IPS-18a (cell line): ENCODE results near the gene VIT.

Experiments
- H3K27ac ChIP-seq: one replicate; pipeline ENCODE4 v1.5.1; 2013; ENCODE audit warnings: low read length
- H3K27me3 ChIP-seq: one replicate; pipeline ENCODE4 v1.6.1; 2013; ENCODE audit warnings: mild to moderate bottlenecking, low read length; ENCODE audit not compliant: control insufficient read depth, insufficient read depth
- H3K36me3 ChIP-seq: one replicate; pipeline ENCODE4 v1.6.1; 2013; ENCODE audit warnings: low read depth, low read length; ENCODE audit not compliant: control insufficient read depth
- H3K4me1 ChIP-seq: one replicate; pipeline ENCODE4 v1.6.1; 2013; ENCODE audit warnings: low read depth, low read length; ENCODE audit not compliant: control insufficient read depth
- H3K4me3 ChIP-seq: one replicate; pipeline ENCODE4 v1.5.1; 2013; ENCODE audit warnings: low read length
- H3K9ac ChIP-seq: one replicate; pipeline ENCODE4 v1.6.1; 2013; ENCODE audit warnings: mild to moderate bottlenecking, low read length, moderate library complexity
- H3K9me3 ChIP-seq: one replicate; pipeline ENCODE4 v1.6.1; 2013; ENCODE audit warnings: low read depth, low read length; ENCODE audit not compliant: control insufficient read depth

Gene VIT

DNA sequence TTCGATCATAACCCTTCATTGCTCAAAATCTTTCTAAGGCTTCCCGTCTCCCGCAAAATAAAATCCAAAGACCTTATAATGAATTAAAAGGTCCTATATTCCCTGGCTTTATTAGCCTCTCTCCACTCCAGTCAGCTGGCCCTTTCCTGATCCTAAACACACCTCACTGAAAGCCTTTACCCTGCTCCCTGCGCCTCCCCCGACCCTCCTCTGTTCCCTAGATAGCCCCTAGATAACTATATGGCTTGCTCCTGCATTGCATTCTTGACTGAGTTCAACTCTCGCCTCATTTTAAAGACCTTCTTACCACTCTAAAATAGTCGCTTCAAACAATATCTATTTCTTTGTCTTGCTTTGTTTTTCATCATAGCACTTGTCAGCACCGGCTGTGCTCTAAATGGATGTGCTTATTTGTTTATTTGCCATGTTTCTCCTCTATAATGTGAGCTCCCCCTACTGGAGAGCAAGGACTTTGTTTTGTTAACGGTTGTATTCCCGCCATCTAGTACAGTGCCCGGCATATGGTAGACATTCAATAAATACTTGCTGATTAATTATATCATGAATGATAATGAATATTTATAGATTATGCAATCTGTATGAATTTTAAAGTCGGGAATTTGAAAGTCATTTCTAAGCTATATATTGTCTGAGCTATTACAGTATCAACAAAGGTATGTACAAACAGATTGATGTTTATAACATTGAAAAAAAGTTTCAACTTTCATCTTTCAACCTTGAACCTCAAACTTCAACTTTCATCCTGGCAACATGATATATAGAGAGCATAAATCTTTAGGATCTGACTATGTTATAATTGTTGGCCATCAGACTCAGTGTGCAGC is 32.4 kb upstream of the VIT start:
- H3K9me3 ChIP-seq = no peaks in the 10 kb centered on the region
- H3K4me3 ChIP-seq = peak overlapping the region; percentile 53
- no peaks in the 10 kb centered on the region for H3K36me3 ChIP-seq
- H3K9ac ChIP-seq = no peak overlapping the region
- H3K4me1 ChIP-seq = peaks cover 4% of the 10 kb centered on the region
- H3K27ac ChIP-seq = no peak overlapping the region
- H3K27me3 ChIP-seq = no peaks in the 10 kb centered on the region

DNA sequence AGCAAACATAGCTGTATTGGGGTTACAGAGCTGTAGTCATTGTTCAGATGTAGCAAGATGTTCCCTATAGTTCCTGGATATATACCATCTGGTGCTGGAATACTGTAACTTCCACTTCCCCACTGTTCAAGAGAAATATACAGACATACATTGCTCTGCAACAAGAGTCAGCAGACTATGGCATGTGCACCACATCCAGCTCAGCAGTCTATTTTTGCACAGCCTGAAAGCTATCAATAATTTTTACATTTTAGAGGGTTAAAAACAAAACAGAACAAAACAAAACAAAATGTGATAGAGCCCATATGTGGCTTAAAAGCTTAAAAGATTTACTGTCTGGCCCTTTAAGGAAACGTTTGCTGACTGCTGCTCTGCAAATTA is 31.8 kb upstream of the VIT start:
- Histone ChIP-seq H3K4me1 (peaks cover 4% of the 10 kb centered on the region), H3K27ac (no peak overlapping the region), H3K4me3 (no peak overlapping the region), H3K9ac (no peak overlapping the region), H3K9me3 (no peaks in the 10 kb centered on the region), H3K27me3 (no peaks in the 10 kb centered on the region), H3K36me3 (no peaks in the 10 kb centered on the region)

DNA sequence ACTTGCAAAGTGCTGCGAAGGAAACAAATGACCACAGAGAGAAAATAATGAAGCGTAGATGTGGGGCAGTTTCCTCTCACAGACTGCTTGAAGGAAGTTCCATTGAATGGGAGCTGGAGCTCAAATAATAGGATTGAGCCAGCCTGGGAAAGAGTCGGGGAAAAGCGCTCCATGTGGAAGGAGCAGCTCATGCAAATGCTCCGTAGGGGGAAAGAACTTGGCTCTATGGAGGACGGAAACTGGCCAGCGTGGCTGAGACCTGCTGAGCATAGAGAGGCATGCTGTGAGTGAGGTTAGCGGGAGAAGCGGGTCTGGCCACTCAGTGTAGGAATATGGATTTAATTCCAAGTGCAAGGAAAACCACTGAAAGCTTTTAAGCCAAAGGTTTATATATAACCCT is 28.6 kb upstream of the VIT start:
- H3K9me3 ChIP-seq = no peaks in the 10 kb centered on the region
- H3K4me1 ChIP-seq = peaks cover 4% of the 10 kb centered on the region
- no peaks in the 10 kb centered on the region for H3K36me3 ChIP-seq
- no peaks in the 10 kb centered on the region for H3K27me3 ChIP-seq
- no peak overlapping the region for H3K27ac ChIP-seq
- no peak overlapping the region for H3K9ac ChIP-seq
- H3K4me3 ChIP-seq = no peak overlapping the region

- H3K27ac ChIP-seq = no peak overlapping the region
- H3K27me3 ChIP-seq = no peaks in the 10 kb centered on the region
Observed at GRCh38 chr2:36670881-36671595, 25.5 kb upstream of the VIT start.

GRCh38 chr2:36671731-36672130 is 24.8 kb upstream of the VIT start:
- Histone ChIP-seq H3K4me3 (no peak overlapping the region), H3K9ac (no peak overlapping the region), H3K4me1 (peaks cover 5% of the 10 kb centered on the region), H3K9me3 (no peaks in the 10 kb centered on the region), H3K27me3 (no peaks in the 10 kb centered on the region), H3K27ac (no peak overlapping the region), H3K36me3 (no peaks in the 10 kb centered on the region)

More at GRCh38 chr2:36670881-36671595, 25.5 kb upstream of the VIT start:
- no peaks in the 10 kb centered on the region for H3K36me3 ChIP-seq
- H3K9me3 ChIP-seq = no peaks in the 10 kb centered on the region
- H3K4me1 ChIP-seq = peaks cover 4% of the 10 kb centered on the region
- H3K9ac ChIP-seq = no peak overlapping the region
- no peak overlapping the region for H3K4me3 ChIP-seq

DNA sequence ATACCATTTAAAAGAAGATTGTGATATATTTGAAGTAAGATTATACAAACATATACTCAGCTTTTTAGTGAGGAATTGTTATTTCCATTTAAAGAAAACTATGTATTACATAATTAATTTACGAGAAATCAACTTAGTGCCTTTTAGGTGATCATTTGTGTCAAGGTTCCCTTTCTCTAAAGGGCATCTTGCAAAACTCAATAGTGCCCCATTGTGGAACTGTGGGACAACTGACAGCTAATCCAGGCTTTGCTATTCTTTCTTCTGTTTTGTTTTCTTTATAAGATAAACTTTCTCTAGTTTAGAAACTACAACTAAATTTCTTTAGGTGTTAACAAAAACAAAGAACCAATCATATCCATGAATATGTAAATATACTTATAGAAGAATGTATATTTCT is 24.3 kb upstream of the VIT start:
- Histone ChIP-seq H3K27me3 (no peaks in the 10 kb centered on the region), H3K36me3 (no peaks in the 10 kb centered on the region), H3K27ac (no peak overlapping the region), H3K4me3 (no peak overlapping the region), H3K4me1 (peaks cover 8% of the 10 kb centered on the region), H3K9me3 (no peaks in the 10 kb centered on the region), H3K9ac (no peak overlapping the region)

DNA sequence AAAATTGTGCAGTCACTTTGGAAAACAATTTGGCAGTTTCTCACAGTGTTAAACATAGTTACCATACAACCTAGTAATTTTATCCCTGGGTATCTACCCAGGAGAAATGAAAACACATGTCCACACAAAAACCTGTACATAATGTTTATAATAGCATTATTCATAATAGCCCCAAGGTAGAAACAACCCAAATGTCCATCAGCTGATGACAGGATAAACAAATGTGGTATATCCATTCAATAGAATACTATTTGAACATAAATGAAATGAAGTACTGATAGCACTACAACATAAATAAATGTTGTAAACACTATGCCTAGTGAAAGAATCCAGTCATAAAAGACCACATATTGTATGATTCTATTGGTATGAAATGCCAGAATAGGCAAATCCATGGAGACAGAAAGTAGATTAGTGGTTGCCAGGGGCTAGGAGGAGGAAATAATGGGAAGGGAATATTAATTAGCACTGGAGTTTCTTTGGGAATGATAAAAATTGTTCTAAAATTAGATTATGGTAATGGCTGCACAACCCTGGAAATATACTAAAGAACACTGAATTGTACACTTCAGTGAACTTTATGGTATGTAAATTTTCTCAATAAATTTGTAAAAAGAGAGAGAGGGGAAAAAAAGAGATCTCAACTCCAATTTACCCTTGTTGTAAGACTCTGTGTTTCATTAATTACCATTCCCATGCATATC is 20.8 kb upstream of the VIT start:
- Histone ChIP-seq H3K4me3 (no peak overlapping the region), H3K9ac (no peak overlapping the region), H3K27me3 (no peaks in the 10 kb centered on the region), H3K9me3 (no peaks in the 10 kb centered on the region), H3K27ac (no peak overlapping the region), H3K4me1 (peaks cover 4% of the 10 kb centered on the region), H3K36me3 (no peaks in the 10 kb centered on the region)

DNA sequence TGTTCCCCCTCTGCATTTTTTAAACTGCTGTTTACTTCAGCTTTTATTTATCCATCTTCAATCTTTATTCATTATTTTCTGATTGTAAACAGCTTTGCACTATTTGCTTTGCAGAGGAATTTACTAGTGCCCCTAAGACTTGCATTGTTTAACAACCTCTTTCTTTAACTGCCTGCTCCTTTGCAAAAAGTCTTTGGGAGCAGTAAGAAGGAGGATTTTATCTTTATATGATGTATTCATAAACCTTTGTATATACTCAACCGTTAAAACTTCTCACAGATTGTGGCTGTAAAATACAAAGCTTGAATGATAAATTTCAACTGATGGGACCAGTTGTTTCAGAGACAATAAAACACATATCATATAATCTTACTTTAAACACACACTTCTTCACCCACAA is 20.1 kb upstream of the VIT start:
- Histone ChIP-seq H3K27me3 (no peaks in the 10 kb centered on the region), H3K4me1 (peaks cover 4% of the 10 kb centered on the region), H3K4me3 (no peak overlapping the region), H3K9me3 (no peaks in the 10 kb centered on the region), H3K36me3 (no peaks in the 10 kb centered on the region), H3K27ac (no peak overlapping the region), H3K9ac (no peak overlapping the region)

DNA sequence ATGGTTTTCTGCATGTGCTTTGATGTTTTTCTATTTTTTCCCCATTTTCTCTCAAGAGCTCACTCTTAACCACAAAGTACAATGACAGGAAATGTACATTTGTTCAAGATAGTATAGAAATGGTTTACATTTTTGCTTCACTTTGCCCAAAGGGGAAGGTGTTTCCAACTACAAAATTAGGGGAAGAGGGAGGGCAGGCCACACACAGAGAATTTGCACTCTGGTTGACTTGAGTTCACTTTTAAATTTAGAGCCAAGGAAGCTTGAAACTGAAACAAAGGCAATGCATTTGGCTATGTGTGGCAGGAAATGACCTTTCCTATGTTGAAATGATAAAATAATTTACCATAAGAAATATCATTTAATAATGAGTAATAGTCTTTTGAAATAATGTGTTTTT is 19.1 kb upstream of the VIT start:
- no peaks in the 10 kb centered on the region for H3K9me3 ChIP-seq

DNA sequence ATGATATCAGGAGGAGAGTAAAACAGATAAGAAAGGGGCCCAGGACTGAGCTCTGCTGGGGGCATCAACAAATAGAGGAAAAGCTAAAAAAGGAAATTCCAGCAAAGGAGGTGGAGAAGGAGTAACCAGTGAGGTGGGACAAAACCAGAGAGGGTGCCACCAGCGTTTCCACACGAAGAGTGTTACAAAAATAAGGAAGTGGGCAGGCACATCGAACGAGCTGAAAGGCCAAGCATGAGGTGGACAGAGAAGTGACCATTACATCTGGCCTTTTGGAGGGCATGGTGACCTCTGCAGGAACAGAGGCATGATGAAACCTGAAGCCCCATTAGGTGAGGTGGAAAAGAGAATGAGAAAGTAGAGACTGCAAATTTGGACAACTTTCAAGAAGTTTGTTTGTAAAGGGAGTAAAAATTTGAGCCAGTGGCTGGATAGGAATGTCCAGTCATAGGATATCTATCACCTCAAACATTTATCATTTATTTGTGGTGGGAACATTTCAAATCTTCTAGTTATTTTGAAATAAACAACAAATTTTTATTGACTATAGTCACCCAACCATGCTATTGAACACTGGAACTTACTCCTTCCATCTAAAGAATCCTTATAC is 18.4 kb upstream of the VIT start:
- Histone ChIP-seq H3K36me3 (no peaks in the 10 kb centered on the region), H3K9me3 (no peaks in the 10 kb centered on the region), H3K4me1 (peaks cover 4% of the 10 kb centered on the region), H3K27ac (no peak overlapping the region), H3K27me3 (no peaks in the 10 kb centered on the region), H3K4me3 (no peak overlapping the region), H3K9ac (no peak overlapping the region)

More for the DNA sequence above, 19.1 kb upstream of the VIT start:
- no peaks in the 10 kb centered on the region for H3K36me3 ChIP-seq
- no peak overlapping the region for H3K9ac ChIP-seq
- H3K27me3 ChIP-seq = no peaks in the 10 kb centered on the region
- peaks cover 4% of the 10 kb centered on the region for H3K4me1 ChIP-seq
- H3K27ac ChIP-seq = no peak overlapping the region
- no peak overlapping the region for H3K4me3 ChIP-seq

- Histone ChIP-seq H3K4me3 (no peak overlapping the region), H3K9ac (no peak overlapping the region), H3K4me1 (peaks cover 4% of the 10 kb centered on the region), H3K9me3 (no peaks in the 10 kb centered on the region), H3K27ac (no peak overlapping the region), H3K27me3 (no peaks in the 10 kb centered on the region), H3K36me3 (no peaks in the 10 kb centered on the region)
Observed at GRCh38 chr2:36678856-36679255, 17.7 kb upstream of the VIT start.
